ENCODE measurements around the gene CTNNA3. TPM values are rescaled to one million over a fixed set of nuclear protein-coding genes. Genes with fewer than 3 reads are reported as not detected.

Gene CTNNA3
- total RNA-seq, 1 donor from 2014 or later: not detected

DNA sequence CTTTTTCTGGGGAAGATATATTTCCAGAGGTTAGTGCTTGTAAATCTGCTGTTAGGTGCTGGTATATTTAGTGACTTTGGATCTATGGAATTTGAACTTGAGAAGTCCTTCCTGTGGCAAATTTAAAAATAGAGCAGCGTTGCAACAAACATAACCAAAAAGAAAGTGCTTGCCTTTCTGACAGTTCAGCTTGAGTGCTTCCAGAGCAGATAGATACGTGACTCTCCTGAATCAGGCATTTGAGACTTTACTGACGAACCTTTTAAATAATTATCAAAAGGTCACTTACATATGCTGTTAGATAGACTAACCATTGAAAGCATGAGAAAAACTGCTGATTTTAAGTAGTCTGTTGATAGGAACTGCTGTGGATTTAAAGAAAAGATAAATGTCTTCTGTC, 1157.6 kb downstream of the CTNNA3 start:
- Mint-ChIP-seq H3K4me1 (ENCODE audit: low read depth) (no peaks in the 10 kb centered on the region), H3K36me3 (ENCODE audit: low read depth) (no peaks in the 10 kb centered on the region), H3K27me3 (ENCODE audit: insufficient read depth) (no peaks in the 10 kb centered on the region), H3K4me3 (no peak overlapping the region), H3K9me3 (no peaks in the 10 kb centered on the region), H3K27ac (no peak overlapping the region)
- no peak for DNase-seq (ENCODE audit: low spot score)
- intact Hi-C loops (cut with micrococcal nuclease): no loop called here

GRCh38 chr10:66537186-66537585, 1158.8 kb downstream of the CTNNA3 start:
- Mint-ChIP-seq H3K9me3 (no peaks in the 10 kb centered on the region), H3K27me3 (ENCODE audit: insufficient read depth) (no peaks in the 10 kb centered on the region), H3K4me3 (no peak overlapping the region), H3K27ac (no peak overlapping the region), H3K36me3 (ENCODE audit: low read depth) (no peaks in the 10 kb centered on the region), H3K4me1 (ENCODE audit: low read depth) (no peaks in the 10 kb centered on the region)
- intact Hi-C loops (cut with micrococcal nuclease): no loop called here
- no peak for DNase-seq (ENCODE audit: low spot score)

DNA sequence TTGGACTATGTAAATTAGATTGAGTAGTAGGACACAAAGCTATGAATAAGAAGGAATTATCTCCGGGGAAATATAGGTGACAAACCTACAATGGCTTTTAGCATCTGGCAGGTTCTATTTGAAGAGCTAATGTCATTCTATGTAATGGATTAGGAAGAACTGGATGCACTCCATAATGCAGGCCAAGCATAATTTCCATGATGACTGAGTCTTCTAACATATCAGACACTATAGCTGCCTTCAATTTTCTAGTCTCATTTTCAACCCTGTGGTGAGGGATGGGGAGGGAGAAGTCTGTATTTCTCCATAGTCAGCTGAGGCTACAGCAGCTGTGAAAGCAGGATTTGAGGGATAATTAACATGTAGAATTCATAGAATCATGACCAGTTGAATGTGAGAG, 1160.6 kb downstream of the CTNNA3 start:
- Mint-ChIP-seq H3K36me3 (ENCODE audit: low read depth) (no peaks in the 10 kb centered on the region), H3K4me3 (no peak overlapping the region), H3K27me3 (ENCODE audit: insufficient read depth) (no peaks in the 10 kb centered on the region), H3K9me3 (no peaks in the 10 kb centered on the region), H3K27ac (no peak overlapping the region), H3K4me1 (ENCODE audit: low read depth) (no peaks in the 10 kb centered on the region)
- intact Hi-C loops (cut with micrococcal nuclease): no loop called here
- no peak for DNase-seq (ENCODE audit: low spot score)

GRCh38 chr10:66534866-66535265, 1161.1 kb downstream of the CTNNA3 start:
- Mint-ChIP-seq H3K27me3 (ENCODE audit: insufficient read depth) (no peaks in the 10 kb centered on the region), H3K27ac (no peak overlapping the region), H3K4me3 (no peak overlapping the region), H3K9me3 (no peaks in the 10 kb centered on the region), H3K4me1 (ENCODE audit: low read depth) (no peaks in the 10 kb centered on the region), H3K36me3 (ENCODE audit: low read depth) (no peaks in the 10 kb centered on the region)
- DNase-seq (ENCODE audit: low spot score): no peak
- intact Hi-C loops (cut with micrococcal nuclease): no loop called here

DNA sequence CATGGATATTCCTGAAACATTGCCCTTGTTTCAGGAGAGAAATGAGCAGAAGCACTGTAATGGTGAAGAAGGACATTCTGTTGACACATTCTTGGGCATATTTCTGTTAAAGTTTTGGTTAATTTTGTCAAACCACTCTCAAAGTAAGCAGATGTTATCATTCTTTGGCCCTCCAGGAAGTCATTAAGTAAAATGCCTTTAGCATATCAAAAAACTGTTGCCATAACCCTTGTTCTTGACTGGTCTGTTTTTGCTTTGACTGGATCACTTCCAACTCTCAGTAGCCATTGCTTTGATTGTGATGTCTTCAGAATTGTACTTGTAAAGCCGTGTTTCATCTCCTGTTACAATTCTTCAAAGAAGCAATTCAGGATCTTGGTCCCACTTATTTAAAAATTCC, 1174.5 kb downstream of the CTNNA3 start:
- Mint-ChIP-seq H3K9me3 (peaks cover 7% of the 10 kb centered on the region), H3K4me3 (no peak overlapping the region), H3K27ac (no peak overlapping the region), H3K27me3 (ENCODE audit: insufficient read depth) (no peaks in the 10 kb centered on the region), H3K36me3 (ENCODE audit: low read depth) (no peaks in the 10 kb centered on the region), H3K4me1 (ENCODE audit: low read depth) (no peaks in the 10 kb centered on the region)
- DNase-seq (ENCODE audit: low spot score): no peak
- intact Hi-C loops (cut with micrococcal nuclease): no loop called here

GRCh38 chr10:66519616-66520015, 1176.4 kb downstream of the CTNNA3 start:
- intact Hi-C loops (cut with micrococcal nuclease): no loop called here
- Mint-ChIP-seq H3K9me3 (peaks cover 7% of the 10 kb centered on the region), H3K27me3 (ENCODE audit: insufficient read depth) (no peaks in the 10 kb centered on the region), H3K36me3 (ENCODE audit: low read depth) (no peaks in the 10 kb centered on the region), H3K27ac (no peak overlapping the region), H3K4me3 (no peak overlapping the region), H3K4me1 (ENCODE audit: low read depth) (no peaks in the 10 kb centered on the region)
- DNase-seq (ENCODE audit: low spot score): no peak

- H3K9me3 Mint-ChIP-seq: peaks cover 1% of the 10 kb centered on the region
- DNase-seq (ENCODE audit: low spot score): no peak
- no peak overlapping the region for H3K27ac Mint-ChIP-seq
- H3K4me3 Mint-ChIP-seq: no peak overlapping the region
- no peaks in the 10 kb centered on the region for H3K36me3 Mint-ChIP-seq (ENCODE audit: low read depth)
- H3K4me1 Mint-ChIP-seq (ENCODE audit: low read depth): no peaks in the 10 kb centered on the region
- intact Hi-C loops (cut with micrococcal nuclease): no loop called here
- H3K27me3 Mint-ChIP-seq (ENCODE audit: insufficient read depth): no peaks in the 10 kb centered on the region
Measured at GRCh38 chr10:66514666-66515065, 1181.3 kb downstream of the CTNNA3 start.

GRCh38 chr10:66513504-66513903, 1182.5 kb downstream of the CTNNA3 start:
- H3K4me1 Mint-ChIP-seq (ENCODE audit: low read depth): no peaks in the 10 kb centered on the region
- no peak for DNase-seq (ENCODE audit: low spot score)
- H3K4me3 Mint-ChIP-seq: no peak overlapping the region
- H3K27ac Mint-ChIP-seq: no peak overlapping the region
- H3K27me3 Mint-ChIP-seq (ENCODE audit: insufficient read depth): no peaks in the 10 kb centered on the region
- intact Hi-C loops (cut with micrococcal nuclease): no loop called here
- no peaks in the 10 kb centered on the region for H3K9me3 Mint-ChIP-seq
- H3K36me3 Mint-ChIP-seq (ENCODE audit: low read depth): no peaks in the 10 kb centered on the region

- intact Hi-C loops (cut with micrococcal nuclease): no loop called here
- Mint-ChIP-seq H3K9me3 (no peaks in the 10 kb centered on the region), H3K27ac (no peak overlapping the region), H3K27me3 (ENCODE audit: insufficient read depth) (no peaks in the 10 kb centered on the region), H3K4me3 (no peak overlapping the region), H3K36me3 (ENCODE audit: low read depth) (no peaks in the 10 kb centered on the region), H3K4me1 (ENCODE audit: low read depth) (no peaks in the 10 kb centered on the region)
- DNase-seq (ENCODE audit: low spot score): no peak
Measured at GRCh38 chr10:66505003-66505657, 1190.9 kb downstream of the CTNNA3 start.

DNA sequence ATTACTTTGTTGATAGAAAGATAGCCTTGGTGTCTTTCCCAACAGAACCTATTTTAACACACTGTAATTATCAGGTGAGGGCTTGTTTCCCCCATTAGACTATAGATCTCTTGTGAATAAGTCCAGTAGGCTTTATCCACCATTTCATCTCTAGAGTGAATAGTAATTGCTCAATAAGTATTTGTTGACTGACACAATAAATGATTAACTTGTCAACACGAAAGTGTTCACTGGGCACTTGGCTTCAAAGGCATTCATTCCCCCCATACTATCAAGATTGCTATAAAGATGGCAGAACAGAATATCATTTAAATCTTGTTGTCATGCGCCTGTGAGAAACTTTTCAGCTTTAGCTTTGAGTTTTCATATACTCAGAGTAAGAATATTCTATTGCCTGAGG, 1194.6 kb downstream of the CTNNA3 start:
- Mint-ChIP-seq H3K4me3 (no peak overlapping the region), H3K4me1 (ENCODE audit: low read depth) (no peaks in the 10 kb centered on the region), H3K36me3 (ENCODE audit: low read depth) (no peaks in the 10 kb centered on the region), H3K27ac (no peak overlapping the region), H3K27me3 (ENCODE audit: insufficient read depth) (no peaks in the 10 kb centered on the region), H3K9me3 (no peaks in the 10 kb centered on the region)
- DNase-seq (ENCODE audit: low spot score): no peak
- intact Hi-C loops (cut with micrococcal nuclease): no loop called here

GRCh38 chr10:66483966-66484365, 1212.0 kb downstream of the CTNNA3 start:
- Mint-ChIP-seq H3K4me1 (ENCODE audit: low read depth) (no peaks in the 10 kb centered on the region), H3K36me3 (ENCODE audit: low read depth) (no peaks in the 10 kb centered on the region), H3K9me3 (peaks cover 4% of the 10 kb centered on the region), H3K27ac (no peak overlapping the region), H3K4me3 (no peak overlapping the region), H3K27me3 (ENCODE audit: insufficient read depth) (no peaks in the 10 kb centered on the region)
- DNase-seq (ENCODE audit: low spot score): no peak
- intact Hi-C loops (cut with micrococcal nuclease): no loop called here

GRCh38 chr10:66472156-66472555, 1223.8 kb downstream of the CTNNA3 start:
- intact Hi-C loops (cut with micrococcal nuclease): no loop called here
- no peaks in the 10 kb centered on the region for H3K36me3 Mint-ChIP-seq (ENCODE audit: low read depth)
- DNase-seq (ENCODE audit: low spot score): no peak
- H3K4me3 Mint-ChIP-seq: no peak overlapping the region
- no peak overlapping the region for H3K27ac Mint-ChIP-seq
- no peaks in the 10 kb centered on the region for H3K27me3 Mint-ChIP-seq (ENCODE audit: insufficient read depth)
- peaks cover 12% of the 10 kb centered on the region for H3K9me3 Mint-ChIP-seq
- no peaks in the 10 kb centered on the region for H3K4me1 Mint-ChIP-seq (ENCODE audit: low read depth)

- DNase-seq (ENCODE audit: low spot score): no peak
- H3K27ac Mint-ChIP-seq: no peak overlapping the region
- H3K27me3 Mint-ChIP-seq (ENCODE audit: insufficient read depth): no peaks in the 10 kb centered on the region
- no peaks in the 10 kb centered on the region for H3K4me1 Mint-ChIP-seq (ENCODE audit: low read depth)
- intact Hi-C loops (cut with micrococcal nuclease): no loop called here
- H3K9me3 Mint-ChIP-seq: peaks cover 19% of the 10 kb centered on the region
- H3K36me3 Mint-ChIP-seq (ENCODE audit: low read depth): no peaks in the 10 kb centered on the region
- no peak overlapping the region for H3K4me3 Mint-ChIP-seq
Measured at GRCh38 chr10:66467042-66467441, 1229.0 kb downstream of the CTNNA3 start.

DNA sequence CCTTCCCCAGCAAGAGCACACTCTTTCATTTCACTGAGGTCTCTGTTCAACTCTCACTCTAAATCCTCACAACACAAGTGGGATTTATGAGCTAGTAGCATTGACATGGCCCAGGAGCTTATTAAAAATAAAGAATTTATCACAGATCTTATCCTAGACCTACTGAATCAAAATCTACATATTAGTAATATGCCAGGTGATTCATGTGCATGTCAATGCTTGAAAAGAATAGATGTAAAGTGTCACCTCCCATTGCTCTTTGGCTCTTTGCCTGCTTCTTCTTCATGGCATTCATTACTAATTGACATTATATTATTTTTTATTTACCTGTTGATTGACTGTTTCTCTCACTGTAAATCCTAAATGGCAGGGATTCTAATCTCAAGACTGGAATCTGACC, 1229.4 kb downstream of the CTNNA3 start:
- peaks cover 15% of the 10 kb centered on the region for H3K9me3 Mint-ChIP-seq
- no peak overlapping the region for H3K27ac Mint-ChIP-seq
- no peaks in the 10 kb centered on the region for H3K27me3 Mint-ChIP-seq (ENCODE audit: insufficient read depth)
- no peaks in the 10 kb centered on the region for H3K36me3 Mint-ChIP-seq (ENCODE audit: low read depth)
- no peaks in the 10 kb centered on the region for H3K4me1 Mint-ChIP-seq (ENCODE audit: low read depth)
- intact Hi-C loops (cut with micrococcal nuclease): no loop called here
- no peak overlapping the region for H3K4me3 Mint-ChIP-seq
- DNase-seq (ENCODE audit: low spot score): no peak

Measured in activated T-helper 1 cell treated with anti-CD3 and anti-CD28 coated beads, Interleukin-12 subunit alpha, Interleukin-12 subunit beta, Interleukin-2, Interleukin-4 antibody, amounts not matched to agents 30 ng/mL and 10 ng/mL and 1 ng/mL, durations not matched to agents 14 hours and 24 hours and 36 hours (primary cell).